ENCODE data around the gene PICALM. TPM values are rescaled to one million over a fixed set of nuclear protein-coding genes. Genes with fewer than 3 reads are reported as not detected.

PICALM gene
- polyA plus RNA-seq, 3 donors = 62.4 to 241 (median 81.0) TPM

- Mint-ChIP-seq H3K27me3 (ENCODE audit: low read depth in 3 of 3) (no peaks in the 10 kb centered on the region), H3K27ac (peak overlapping the region; percentile 57 to 87 (median 71)), H3K4me1 (peaks cover 74% of the 10 kb centered on the region), H3K4me3 (peak overlapping the region; percentile 38 to 80), H3K9me3 (peaks cover 0 to 3% (median 0%) of the 10 kb centered on the region in 7 donors), H3K36me3 (peaks cover 16 to 27% of the 10 kb centered on the region in 2 donors)
- peak in 2 of 3 donors; percentile 32 to 59 for DNase-seq
- Histone ChIP-seq H4K20me1 (ENCODE audit: insufficient read depth, low read length) (peaks cover 96% of the 10 kb centered on the region), H3K27me3 (ENCODE audit: control insufficient read depth in 2 of 2, insufficient read depth in 2 of 2, low read length in 2 of 2) (no peaks in the 10 kb centered on the region), H3K36me3 (replicated peaks in 1 of 2; ENCODE audit: control insufficient read depth in 1 of 2, insufficient read depth in 2 of 2, low read length in 2 of 2) (no peaks in the 10 kb centered on the region), H3K4me3 (replicated peaks in 1 of 3; ENCODE audit: low read depth in 2 of 3, low read length in 3 of 3) (peak overlapping the region; percentile 29 to 100 (median 36)), H3K4me1 (ENCODE audit: control insufficient read depth in 1 of 2, insufficient read depth in 2 of 2, low read length in 2 of 2) (peaks cover 61 to 83% of the 10 kb centered on the region in 2 donors), H2AFZ (ENCODE audit: insufficient read depth, low read depth, low read length, poor library complexity, severe bottlenecking) (no peak overlapping the region), H3K9me3 (replicated peaks in 1 of 2; ENCODE audit: control insufficient read depth in 1 of 2, insufficient read depth in 1 of 2, low read length in 2 of 2) (no peaks in the 10 kb centered on the region), H3K4me2 (replicated peaks; ENCODE audit: extremely low read depth, low read length, poor library complexity, severe bottlenecking) (peak overlapping the region; percentile 90), H3K9ac (ENCODE audit: insufficient read depth, low read length, poor library complexity, severe bottlenecking) (peak overlapping the region; percentile 10), H3K79me2 (ENCODE audit: insufficient read depth, low read length) (peaks cover 100% of the 10 kb centered on the region), H3K27ac (ENCODE audit: low read depth in 1 of 2, low read length in 2 of 2) (peak overlapping the region in 1 of 2 donors; percentile 61)
- no CpG with 5 or more reads among the region's 3 CpGs for WGBS (ENCODE audit: insufficient coverage)
- no peak for TF ChIP-seq CTCF (IDR thresholded peaks at IDR 0.05)
- intact Hi-C loops (cut with micrococcal nuclease) = no loop called here
Observed at GRCh38 chr11:86062719-86063118, 6.2 kb downstream of the PICALM start.

GRCh38 chr11:86061483-86062205 is 7.2 kb downstream of the PICALM start:
- Histone ChIP-seq H3K79me2 (ENCODE audit: insufficient read depth, low read length) (peaks cover 100% of the 10 kb centered on the region), H3K27ac (ENCODE audit: low read depth in 1 of 2, low read length in 2 of 2) (peak overlapping the region; percentile 45 to 61), H2AFZ (ENCODE audit: insufficient read depth, low read depth, low read length, poor library complexity, severe bottlenecking) (no peak overlapping the region), H4K20me1 (ENCODE audit: insufficient read depth, low read length) (peaks cover 100% of the 10 kb centered on the region), H3K4me3 (replicated peaks in 1 of 3; ENCODE audit: low read depth in 2 of 3, low read length in 3 of 3) (peak overlapping the region in 1 of 3 experiments; percentile 100), H3K9me3 (replicated peaks in 1 of 2; ENCODE audit: control insufficient read depth in 1 of 2, insufficient read depth in 1 of 2, low read length in 2 of 2) (no peaks in the 10 kb centered on the region), H3K27me3 (ENCODE audit: control insufficient read depth in 2 of 2, insufficient read depth in 2 of 2, low read length in 2 of 2) (no peaks in the 10 kb centered on the region), H3K4me2 (replicated peaks; ENCODE audit: extremely low read depth, low read length, poor library complexity, severe bottlenecking) (peak overlapping the region; percentile 90), H3K4me1 (ENCODE audit: control insufficient read depth in 1 of 2, insufficient read depth in 2 of 2, low read length in 2 of 2) (peaks cover 64 to 90% of the 10 kb centered on the region in 2 donors), H3K36me3 (replicated peaks in 1 of 2; ENCODE audit: control insufficient read depth in 1 of 2, insufficient read depth in 2 of 2, low read length in 2 of 2) (no peaks in the 10 kb centered on the region), H3K9ac (ENCODE audit: insufficient read depth, low read length, poor library complexity, severe bottlenecking) (no peak overlapping the region)
- Mint-ChIP-seq H3K36me3 (peaks cover 21 to 31% of the 10 kb centered on the region in 2 donors), H3K27ac (peak overlapping the region in 5 of 7 donors; percentile 58 to 87 (median 77)), H3K9me3 (peaks cover 0 to 3% (median 0%) of the 10 kb centered on the region in 7 donors), H3K4me1 (peaks cover 80% of the 10 kb centered on the region), H3K4me3 (peak overlapping the region; percentile 38 to 80), H3K27me3 (ENCODE audit: low read depth in 3 of 3) (no peaks in the 10 kb centered on the region)
- no peak for DNase-seq
- 94% methylated on average over 3 of the region's 11 CpGs for WGBS (ENCODE audit: insufficient coverage)
- no peak for TF ChIP-seq CTCF (IDR thresholded peaks at IDR 0.05)
- intact Hi-C loops (cut with micrococcal nuclease) = no loop called here
